Neutrophil (primary cell): Measurements from ENCODE around the gene TCF4.

Experiments
- H3K27ac ChIP-seq: fragments of 200-600 bp; sonication (generic); 2 replicates; pipeline ENCODE4 v1.5.1; 2016; ENCODE audit warnings: mild to moderate bottlenecking, moderate library complexity
- H3K27me3 ChIP-seq: fragments of 200-600 bp; sonication (generic); 2 replicates; pipeline ENCODE4 v1.6.0; 2016; ENCODE audit warnings: mild to moderate bottlenecking
- H3K36me3 ChIP-seq: fragments of 200-600 bp; sonication (generic); 2 replicates; pipeline ENCODE4 v1.5.1; 2017
- H3K4me1 ChIP-seq, 2 experiments: fragments of 200-600 bp in 1 of 2; sonication (generic) in 1 of 2; 1 replicate in 1 of 2; 2 replicates in 1 of 2; pipeline versions ENCODE4 v1.5.1 to v1.6.1; 2013 to 2016; ENCODE audit warnings: low read depth in 1 of 2, low read length in 1 of 2, mild to moderate bottlenecking in 1 of 2, moderate library complexity in 1 of 2; ENCODE audit not compliant: control insufficient read depth in 1 of 2, insufficient read depth in 1 of 2
- H3K4me3 ChIP-seq, 2 experiments: fragments of 200-600 bp in 1 of 2; sonication (generic) in 1 of 2; 1 replicate in 1 of 2; 2 replicates in 1 of 2; pipeline ENCODE4 v1.5.1; 2013 to 2016; ENCODE audit warnings: low read depth in 1 of 2, low read length in 1 of 2, mild to moderate bottlenecking in 1 of 2, moderate library complexity in 1 of 2
- H3K9me3 ChIP-seq: fragments of 200-600 bp; sonication (generic); 2 replicates; pipeline ENCODE4 v1.5.1; 2016
- CTCF ChIP-seq: fragments of 200-600 bp; sonication (generic); IDR thresholded peaks from 2 replicates; pipeline ENCODE4 v1.5.1; 2016; ENCODE audit warnings: antibody characterized with exemption

TCF4 gene

GRCh38 chr18:55430026-55430425, 158.0 kb downstream of the TCF4 start:
- TF ChIP-seq CTCF, result no peak
- Histone ChIP-seq H3K4me3 (no peak overlapping the region), H3K9me3 (no peaks in the 10 kb centered on the region), H3K36me3 (no peaks in the 10 kb centered on the region), H3K27me3 (no peaks in the 10 kb centered on the region), H3K4me1 (no peaks in the 10 kb centered on the region), H3K27ac (no peak overlapping the region)

GRCh38 chr18:55427951-55428350, 160.0 kb downstream of the TCF4 start:
- H3K4me1 ChIP-seq, result no peaks in the 10 kb centered on the region
- no peak overlapping the region for H3K4me3 ChIP-seq
- no peak overlapping the region for H3K27ac ChIP-seq
- no peaks in the 10 kb centered on the region for H3K27me3 ChIP-seq
- no peaks in the 10 kb centered on the region for H3K9me3 ChIP-seq
- H3K36me3 ChIP-seq, result no peaks in the 10 kb centered on the region
- no peak for TF ChIP-seq CTCF

GRCh38 chr18:55425698-55426097, 162.3 kb downstream of the TCF4 start:
- H3K4me3 ChIP-seq, result no peak overlapping the region
- no peaks in the 10 kb centered on the region for H3K36me3 ChIP-seq
- no peaks in the 10 kb centered on the region for H3K27me3 ChIP-seq
- H3K4me1 ChIP-seq, result peaks cover 0 to under 1% of the 10 kb centered on the region in 2 experiments
- H3K9me3 ChIP-seq, result no peaks in the 10 kb centered on the region
- no peak overlapping the region for H3K27ac ChIP-seq
- no peak for TF ChIP-seq CTCF

DNA sequence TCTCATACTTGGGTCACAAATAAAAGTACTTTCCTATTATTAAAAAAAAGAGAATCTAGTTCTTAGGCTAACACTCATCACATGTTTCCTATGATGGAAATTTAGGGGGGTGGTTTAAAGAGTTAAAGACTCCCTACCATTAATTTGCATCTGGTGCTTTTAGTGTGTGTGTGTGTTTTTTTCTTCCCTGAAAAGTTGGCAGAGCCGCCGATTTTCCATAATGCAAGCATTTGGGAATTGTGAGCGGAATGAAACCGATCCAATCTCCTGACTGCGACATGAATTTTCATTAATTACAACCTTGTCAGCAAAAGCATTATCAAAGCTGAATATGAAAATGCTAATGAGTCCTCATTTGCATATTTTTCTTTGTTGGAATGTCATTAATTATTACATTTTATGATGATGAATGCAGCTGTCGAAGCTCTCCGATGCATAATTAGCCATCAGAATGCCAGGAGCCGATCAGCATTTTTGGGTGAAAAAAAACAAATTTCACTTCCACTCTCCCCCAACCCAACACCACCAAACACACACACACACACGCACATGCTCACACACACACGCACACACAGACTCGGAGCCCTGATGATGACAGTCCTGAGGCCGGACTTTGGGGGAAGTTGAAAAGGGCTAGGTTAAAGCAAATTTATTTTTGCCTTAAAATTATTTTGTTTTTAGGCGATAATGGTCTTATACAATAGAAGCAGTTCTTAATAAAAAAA, 165.4 kb downstream of the TCF4 start:
- Histone ChIP-seq H3K4me1 (peaks cover 5 to 6% of the 10 kb centered on the region in 2 experiments), H3K27me3 (no peaks in the 10 kb centered on the region), H3K9me3 (no peaks in the 10 kb centered on the region), H3K36me3 (no peaks in the 10 kb centered on the region), H3K27ac (no peak overlapping the region), H3K4me3 (no peak overlapping the region)
- TF ChIP-seq CTCF, result no peak

DNA sequence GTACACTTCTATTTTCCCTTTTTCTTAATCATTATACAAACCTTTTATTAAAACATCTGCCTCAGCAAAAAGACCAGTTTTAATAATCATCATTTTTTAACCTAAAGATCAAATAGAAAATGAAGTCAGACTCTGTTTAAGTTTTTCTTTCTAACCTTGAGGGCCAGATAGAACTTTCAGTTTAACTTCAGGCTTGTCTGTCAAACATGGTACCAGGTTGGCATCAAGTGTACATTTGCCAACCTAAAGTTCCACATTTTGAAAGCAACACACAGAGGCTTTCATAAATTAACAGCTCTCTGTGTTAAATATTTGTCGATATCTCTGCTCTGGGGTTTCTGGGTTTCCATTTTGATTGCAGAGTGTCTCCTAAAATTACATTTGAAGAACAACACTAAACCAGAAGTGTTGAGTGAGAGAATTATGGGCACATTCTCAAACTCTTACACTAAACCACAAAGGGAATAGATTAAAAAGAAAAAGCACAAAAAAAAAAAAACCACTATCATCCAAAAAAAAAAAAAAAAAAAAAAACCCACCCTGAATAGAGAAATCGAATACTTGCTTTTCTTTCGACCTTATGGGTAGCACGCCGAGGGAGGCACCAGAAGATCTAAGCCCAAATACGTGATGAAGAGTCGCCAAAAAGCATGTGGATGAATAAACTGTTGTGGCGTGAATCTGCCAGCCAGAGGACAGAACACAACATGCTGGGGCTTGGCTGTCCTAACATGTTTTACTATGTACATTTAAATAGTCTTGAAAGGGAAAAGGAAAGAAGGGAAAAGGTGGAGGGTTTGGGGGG, 166.2 kb downstream of the TCF4 start:
- H3K4me1 ChIP-seq, result peaks cover 5 to 6% of the 10 kb centered on the region in 2 experiments
- no peak for TF ChIP-seq CTCF
- no peaks in the 10 kb centered on the region for H3K9me3 ChIP-seq
- H3K27me3 ChIP-seq, result no peaks in the 10 kb centered on the region
- no peaks in the 10 kb centered on the region for H3K36me3 ChIP-seq
- no peak overlapping the region for H3K27ac ChIP-seq
- H3K4me3 ChIP-seq, result no peak overlapping the region
